ENCODE results near the gene GPR4. TPM values are rescaled to one million over a fixed set of nuclear protein-coding genes. Genes with fewer than 3 reads are reported as not detected.

GPR4 gene
- polyA plus RNA-seq, 1 donor from 2014 or later = 0.25 TPM

GRCh38 chr19:45567609-45568008, 34.4 kb downstream of the GPR4 start:
- no peaks in the 10 kb centered on the region for H3K9me3 ChIP-seq (ENCODE audit: low read length)
- no peaks in the 10 kb centered on the region for H3K36me3 ChIP-seq (ENCODE audit: insufficient read depth, low read length)
- TF ChIP-seq POLR2AphosphoS5 (IDR thresholded peaks at IDR 0.05) (no peak), REST (IDR thresholded peaks at IDR 0.05; ENCODE audit: borderline replicate concordance) (no peak)
- TF ChIP-seq, protein P1, sequence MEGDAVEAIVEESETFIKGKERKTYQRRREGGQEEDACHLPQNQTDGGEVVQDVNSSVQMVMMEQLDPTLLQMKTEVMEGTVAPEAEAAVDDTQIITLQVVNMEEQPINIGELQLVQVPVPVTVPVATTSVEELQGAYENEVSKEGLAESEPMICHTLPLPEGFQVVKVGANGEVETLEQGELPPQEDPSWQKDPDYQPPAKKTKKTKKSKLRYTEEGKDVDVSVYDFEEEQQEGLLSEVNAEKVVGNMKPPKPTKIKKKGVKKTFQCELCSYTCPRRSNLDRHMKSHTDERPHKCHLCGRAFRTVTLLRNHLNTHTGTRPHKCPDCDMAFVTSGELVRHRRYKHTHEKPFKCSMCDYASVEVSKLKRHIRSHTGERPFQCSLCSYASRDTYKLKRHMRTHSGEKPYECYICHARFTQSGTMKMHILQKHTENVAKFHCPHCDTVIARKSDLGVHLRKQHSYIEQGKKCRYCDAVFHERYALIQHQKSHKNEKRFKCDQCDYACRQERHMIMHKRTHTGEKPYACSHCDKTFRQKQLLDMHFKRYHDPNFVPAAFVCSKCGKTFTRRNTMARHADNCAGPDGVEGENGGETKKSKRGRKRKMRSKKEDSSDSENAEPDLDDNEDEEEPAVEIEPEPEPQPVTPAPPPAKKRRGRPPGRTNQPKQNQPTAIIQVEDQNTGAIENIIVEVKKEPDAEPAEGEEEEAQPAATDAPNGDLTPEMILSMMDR (IDR thresholded peaks at IDR 0.05; ENCODE audit: poor library complexity, severe bottlenecking) = no peak
- H3K27ac ChIP-seq (ENCODE audit: low read length) = no peak overlapping the region
- H3F3A ChIP-seq (ENCODE audit: insufficient read depth, low read length, poor library complexity, severe bottlenecking) = no peaks in the 10 kb centered on the region
- H3K4me3 ChIP-seq (ENCODE audit: low read length) = no peak overlapping the region
- no peak overlapping the region for H3K4me2 ChIP-seq (ENCODE audit: low read length)
- no peaks in the 10 kb centered on the region for H3K79me2 ChIP-seq (replicated peaks; ENCODE audit: insufficient read depth, low read length)
- no peaks in the 10 kb centered on the region for H3K27me3 ChIP-seq (ENCODE audit: insufficient read depth, low read depth, low read length)
- H3K9ac ChIP-seq (ENCODE audit: low read length) = no peak overlapping the region
- no peak overlapping the region for H2AFZ ChIP-seq (ENCODE audit: low read depth, low read length)
- H3K9me2 ChIP-seq (ENCODE audit: insufficient read depth, low read length) = no peaks in the 10 kb centered on the region
- no peaks in the 10 kb centered on the region for H4K20me1 ChIP-seq (ENCODE audit: insufficient read depth)

DNA sequence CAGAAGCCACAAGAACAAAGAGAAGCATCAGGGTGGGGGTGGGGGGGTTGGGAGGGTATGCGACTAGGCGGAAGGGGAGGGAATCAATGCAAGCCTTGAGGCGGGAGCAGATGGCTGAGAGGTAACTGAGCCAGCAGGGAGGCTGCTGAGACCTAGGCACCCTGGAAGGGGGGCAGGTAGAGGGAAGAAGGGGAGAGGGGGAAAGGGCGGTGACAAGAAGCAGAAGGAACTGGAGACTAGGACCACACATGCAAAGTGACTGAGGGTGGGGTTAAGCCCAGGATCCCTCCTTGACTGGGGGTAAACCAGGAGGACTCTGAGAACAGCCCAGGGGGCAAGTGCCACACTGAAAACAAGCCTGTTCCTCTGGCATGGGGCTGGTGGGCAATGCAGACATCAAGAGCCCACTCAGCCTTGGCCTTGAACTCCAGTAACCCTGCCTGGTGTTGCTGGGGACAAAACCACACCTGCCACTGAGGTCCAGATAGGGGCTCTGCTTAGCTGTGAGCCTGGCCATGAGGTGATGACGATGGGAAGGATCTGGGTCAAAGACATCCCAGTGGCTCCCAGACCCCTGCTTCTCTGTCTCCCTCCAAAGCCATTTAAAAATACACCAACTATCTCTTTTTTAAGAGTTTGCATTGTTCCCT, 37.8 kb downstream of the GPR4 start:
- Histone ChIP-seq H3K9me3 (ENCODE audit: low read length) (no peaks in the 10 kb centered on the region), H4K20me1 (ENCODE audit: insufficient read depth) (no peaks in the 10 kb centered on the region), H3K36me3 (ENCODE audit: insufficient read depth, low read length) (no peaks in the 10 kb centered on the region), H3F3A (ENCODE audit: insufficient read depth, low read length, poor library complexity, severe bottlenecking) (no peaks in the 10 kb centered on the region), H3K9me2 (ENCODE audit: insufficient read depth, low read length) (no peaks in the 10 kb centered on the region), H3K9ac (ENCODE audit: low read length) (no peak overlapping the region), H3K27ac (ENCODE audit: low read length) (no peak overlapping the region), H3K79me2 (replicated peaks; ENCODE audit: insufficient read depth, low read length) (no peaks in the 10 kb centered on the region), H2AFZ (ENCODE audit: low read depth, low read length) (no peak overlapping the region), H3K4me2 (ENCODE audit: low read length) (no peak overlapping the region), H3K4me3 (ENCODE audit: low read length) (no peak overlapping the region), H3K27me3 (ENCODE audit: insufficient read depth, low read depth, low read length) (no peaks in the 10 kb centered on the region)
- TF ChIP-seq TAF1 (IDR thresholded peaks at IDR 0.05; ENCODE audit: low read depth) (no peak), EZH2 (IDR thresholded peaks at IDR 0.05; ENCODE audit: borderline replicate concordance, insufficient read depth, low read length, poor library complexity, severe bottlenecking) (no peak), EP300 (conservative IDR thresholded peaks at IDR 0.05; ENCODE audit: poor library complexity, severe bottlenecking) (no peak)

DNA sequence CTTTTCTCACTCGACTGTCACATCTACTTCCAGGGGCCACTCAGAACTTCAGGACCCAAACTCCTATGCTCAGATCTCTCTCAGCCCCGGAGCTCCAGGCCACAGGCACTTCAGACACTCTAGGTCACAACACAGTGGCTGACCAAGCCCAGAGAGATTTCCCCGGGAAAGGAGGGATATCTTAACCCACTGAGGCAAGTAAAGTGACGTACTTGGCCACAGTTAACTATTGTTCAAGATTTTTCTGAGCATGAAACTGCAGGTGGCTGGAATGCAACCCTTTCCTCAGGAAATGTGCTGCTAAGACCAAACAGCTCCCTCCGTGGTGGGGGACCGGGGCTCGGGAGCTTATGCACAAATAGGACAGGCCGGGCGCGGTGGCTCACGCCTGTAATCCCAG, 41.3 kb downstream of the GPR4 start:
- H3K27ac ChIP-seq (ENCODE audit: low read length) = no peak overlapping the region
- H4K20me1 ChIP-seq (ENCODE audit: insufficient read depth) = no peaks in the 10 kb centered on the region
- TF ChIP-seq EZH2 (IDR thresholded peaks at IDR 0.05; ENCODE audit: borderline replicate concordance, insufficient read depth, low read length, poor library complexity, severe bottlenecking) (no peak), RAD21 (conservative IDR thresholded peaks at IDR 0.05) (no peak), MXI1 (conservative IDR thresholded peaks at IDR 0.05; ENCODE audit: poor library complexity, severe bottlenecking) (no peak), EP300 (conservative IDR thresholded peaks at IDR 0.05; ENCODE audit: poor library complexity, severe bottlenecking) (no peak), POLR2AphosphoS5 (IDR thresholded peaks at IDR 0.05) (no peak), REST (IDR thresholded peaks at IDR 0.05; ENCODE audit: borderline replicate concordance) (no peak), TAF1 (IDR thresholded peaks at IDR 0.05; ENCODE audit: low read depth) (no peak), SMC3 (conservative IDR thresholded peaks at IDR 0.05; ENCODE audit: poor library complexity) (no peak)
- TF ChIP-seq, protein P1 (IDR thresholded peaks at IDR 0.05; ENCODE audit: poor library complexity, severe bottlenecking) = no peak
- H3K4me3 ChIP-seq (ENCODE audit: low read length) = no peak overlapping the region
- H3K9me3 ChIP-seq (ENCODE audit: low read length) = no peaks in the 10 kb centered on the region
- H2AFZ ChIP-seq (ENCODE audit: low read depth, low read length) = no peak overlapping the region
- no peak overlapping the region for H3K9ac ChIP-seq (ENCODE audit: low read length)
- H3K27me3 ChIP-seq (ENCODE audit: insufficient read depth, low read depth, low read length) = no peaks in the 10 kb centered on the region
- no peaks in the 10 kb centered on the region for H3K36me3 ChIP-seq (ENCODE audit: insufficient read depth, low read length)
- no peak overlapping the region for H3K4me2 ChIP-seq (ENCODE audit: low read length)
- no peaks in the 10 kb centered on the region for H3K9me2 ChIP-seq (ENCODE audit: insufficient read depth, low read length)
- H3K79me2 ChIP-seq (replicated peaks; ENCODE audit: insufficient read depth, low read length) = no peaks in the 10 kb centered on the region
- H3F3A ChIP-seq (ENCODE audit: insufficient read depth, low read length, poor library complexity, severe bottlenecking) = no peaks in the 10 kb centered on the region
